ENCODE measurements around the gene PSAT1. TPM values are rescaled to one million over a fixed set of nuclear protein-coding genes. Genes with fewer than 3 reads are reported as not detected.

Gene PSAT1
- 42.9 and 102 TPM in 2 replicates for total RNA-seq

DNA sequence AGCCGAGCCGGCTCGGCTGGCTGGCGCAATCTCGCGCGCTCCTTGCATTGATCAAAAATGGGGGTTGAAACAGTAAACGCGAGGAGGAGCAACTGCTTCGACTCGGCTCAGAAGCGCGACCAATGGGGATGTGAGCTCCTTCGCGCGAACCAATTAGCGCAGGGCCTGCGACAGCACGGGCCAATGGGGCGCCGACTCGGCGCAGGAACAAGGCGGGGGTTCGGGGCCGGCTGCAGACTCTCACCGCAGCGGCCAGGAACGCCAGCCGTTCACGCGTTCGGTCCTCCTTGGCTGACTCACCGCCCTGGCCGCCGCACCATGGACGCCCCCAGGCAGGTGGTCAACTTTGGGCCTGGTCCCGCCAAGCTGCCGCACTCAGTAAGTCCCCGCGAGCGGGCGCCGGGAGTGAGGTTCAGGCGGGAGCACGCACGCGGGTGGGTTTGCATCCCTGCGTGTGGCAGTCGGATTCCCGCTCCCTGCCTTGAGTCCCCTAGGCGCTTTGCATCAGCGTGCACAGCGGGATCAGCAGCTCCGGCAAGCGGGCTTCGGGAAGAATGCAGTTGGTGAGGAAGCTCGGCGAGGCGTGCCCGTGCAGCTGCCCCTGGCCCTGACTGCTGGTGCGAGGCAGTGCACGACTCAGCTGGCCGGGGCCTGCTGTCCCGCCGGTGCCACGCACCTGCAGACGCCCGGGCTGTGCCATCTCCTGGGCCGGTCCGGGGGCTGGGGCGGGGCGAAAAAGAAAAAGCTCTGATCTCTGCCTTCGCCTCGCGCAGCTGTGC, at the start of gene PSAT1:
TSS of gene PSAT1 (plus strand) at position 233 of the 779 bp plus-strand sequence. CDS start at position 319, 86 bp downstream.

Other genes starting within 250 kb of the PSAT1 start
- gene CEP78, start 61.0 kb upstream of the PSAT1 start, total RNA-seq: 4.8 and 9.5 TPM in 2 replicates

Measured in smooth muscle cell of bladder (primary cell).